Fibroblast of lung (primary cell): Measurements from ENCODE around the gene FADS2. TPM values are rescaled to one million over a fixed set of nuclear protein-coding genes. Genes with fewer than 3 reads are reported as not detected.

ENCODE experiments used
- DNase-seq, 2 donors: peaks; one replicate each; pipeline versions ENCODE4 v3.0.0 to v3.0.0-alpha.2; 2010; ENCODE audit warnings: low read depth in 2 of 2
- H2AFZ ChIP-seq: 2 replicates; pipeline ENCODE4 v1.5.1; 2012; ENCODE audit warnings: low read length, control low read depth, inconsistent platforms
- H3K27ac ChIP-seq: 2 replicates; pipeline ENCODE4 v1.5.1; 2011; ENCODE audit warnings: low read length, control low read depth; ENCODE audit not compliant: insufficient read depth
- H3K27me3 ChIP-seq: 2 replicates; pipeline ENCODE4 v1.5.1; 2011; ENCODE audit warnings: mild to moderate bottlenecking, low read length; ENCODE audit not compliant: control insufficient read depth, insufficient read depth
- H3K36me3 ChIP-seq: 2 replicates; pipeline ENCODE4 v1.5.1; 2011; ENCODE audit warnings: low read length; ENCODE audit not compliant: control insufficient read depth, insufficient read depth
- H3K4me1 ChIP-seq: 2 replicates; pipeline ENCODE4 v1.5.1; 2011; ENCODE audit warnings: low read length; ENCODE audit not compliant: control insufficient read depth, insufficient read depth; ENCODE audit errors: extremely low read depth
- H3K4me2 ChIP-seq: 2 replicates; pipeline ENCODE4 v1.5.1; 2011; ENCODE audit warnings: low read length, control low read depth; ENCODE audit not compliant: insufficient read depth; ENCODE audit errors: extremely low read depth
- H3K4me3 ChIP-seq, 4 experiments: fragments of 200-600 bp in 1 of 4; sonication (generic) in 1 of 4; replicated peaks in 1 of 4; 2 replicates each; pipeline ENCODE4 v1.5.1; 2011 to 2016; ENCODE audit warnings: low read length in 4 of 4, low read depth in 3 of 4, mild to moderate bottlenecking in 3 of 4, control low read depth in 2 of 4, inconsistent platforms in 1 of 4, mixed read lengths in 1 of 4; ENCODE audit not compliant: insufficient read depth in 1 of 4; ENCODE audit errors: control extremely low read depth in 1 of 4
- H3K79me2 ChIP-seq: 2 replicates; pipeline ENCODE4 v1.5.1; 2012; ENCODE audit warnings: mild to moderate bottlenecking, low read length, inconsistent platforms; ENCODE audit not compliant: control insufficient read depth, insufficient read depth
- H3K9ac ChIP-seq: 2 replicates; pipeline ENCODE4 v1.5.1; 2011; ENCODE audit warnings: mild to moderate bottlenecking, low read length, control low read depth; ENCODE audit not compliant: insufficient read depth
- H3K9me3 ChIP-seq: 2 replicates; pipeline ENCODE4 v1.5.1; 2012; ENCODE audit warnings: low read depth, low read length; ENCODE audit not compliant: control insufficient read depth, insufficient read depth
- H4K20me1 ChIP-seq: 2 replicates; pipeline ENCODE4 v1.5.1; 2011; ENCODE audit warnings: low read length; ENCODE audit not compliant: control insufficient read depth, insufficient read depth; ENCODE audit errors: extremely low read depth
- EZH2 ChIP-seq: IDR thresholded peaks from 2 replicates; pipeline ENCODE4 v1.5.1; 2012; ENCODE audit warnings: low read length, control low read depth, mild to moderate bottlenecking; ENCODE audit errors: missing control alignments
- polyA plus RNA-seq, 2 donors: library from polyadenylated mRNA; depleted of rRNA in 1 of 2; stranded (reverse) in 1 of 2; unstranded in 1 of 2; fragments of >200 nt; gene quantifications; 2 replicates each; pipeline ENCODE4 v1.2.1, GENCODE V29; 2011 to 2012; ENCODE audit warnings: missing spikeins in 1 of 2
- total RNA-seq: library from RNA; depleted of rRNA; stranded (reverse); fragments of >200 nt; gene quantifications from 2 replicates; pipeline ENCODE4 v1.2.1, GENCODE V29; 2014
- TF ChIP-seq, protein P1 (sequence below), 2 donors: IDR thresholded peaks in 1 of 2; conservative IDR thresholded peaks in 1 of 2; 1 replicate in 1 of 2; 2 replicates in 1 of 2; pipeline ENCODE4 v1.5.1; 2011 to 2012; ENCODE audit warnings: low read length in 2 of 2, control low read depth in 1 of 2, inconsistent platforms in 1 of 2, low read depth in 1 of 2, mild to moderate bottlenecking in 1 of 2

Gene FADS2
- total and polyA plus RNA-seq, 2 donors (not counting 1 experiment from before 2014, with no cell fraction given) = 418 to 932 TPM

DNA sequence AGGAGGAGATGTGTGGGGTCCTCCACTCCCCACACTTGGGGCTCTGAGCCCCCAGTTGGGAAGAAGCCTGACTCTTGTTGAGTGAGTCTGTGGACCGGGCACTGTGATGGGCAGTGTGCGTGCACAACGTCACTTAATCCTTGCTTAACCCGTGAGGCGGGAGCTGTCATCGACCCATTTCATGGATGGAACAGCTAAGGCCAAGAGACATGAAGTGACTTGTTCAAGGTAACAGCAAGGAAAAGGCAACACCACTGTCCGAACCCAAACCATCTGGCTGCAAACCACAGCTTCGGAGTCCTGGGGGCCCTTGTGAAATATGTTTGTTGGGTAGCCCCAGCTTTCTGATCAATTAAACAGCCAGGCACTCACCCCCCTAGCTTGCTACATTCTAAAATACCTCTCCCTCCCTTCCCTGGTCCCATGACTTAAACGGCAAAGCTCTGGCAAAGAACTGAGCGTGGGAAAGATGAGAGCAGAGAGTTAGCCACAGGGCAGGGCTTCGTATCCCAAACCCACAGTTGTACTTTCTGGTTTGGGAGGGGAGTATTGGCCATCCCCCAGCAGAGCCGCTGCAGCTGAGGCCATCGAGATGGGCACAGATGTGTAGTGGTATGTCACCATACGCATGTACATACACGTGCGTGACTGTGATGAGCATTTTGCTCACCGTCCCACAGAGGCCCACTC is 26.3 kb downstream of the FADS2 start:
- Histone ChIP-seq H3K9me3 (no peaks in the 10 kb centered on the region), H2AFZ (no peak overlapping the region), H3K4me2 (no peak overlapping the region), H3K27ac (no peak overlapping the region), H3K79me2 (no peaks in the 10 kb centered on the region), H3K9ac (no peak overlapping the region), H3K4me1 (no peaks in the 10 kb centered on the region), H3K36me3 (peaks cover 57% of the 10 kb centered on the region), H4K20me1 (no peaks in the 10 kb centered on the region), H3K27me3 (no peaks in the 10 kb centered on the region), H3K4me3 (no peak overlapping the region)
- TF ChIP-seq, protein P1, sequence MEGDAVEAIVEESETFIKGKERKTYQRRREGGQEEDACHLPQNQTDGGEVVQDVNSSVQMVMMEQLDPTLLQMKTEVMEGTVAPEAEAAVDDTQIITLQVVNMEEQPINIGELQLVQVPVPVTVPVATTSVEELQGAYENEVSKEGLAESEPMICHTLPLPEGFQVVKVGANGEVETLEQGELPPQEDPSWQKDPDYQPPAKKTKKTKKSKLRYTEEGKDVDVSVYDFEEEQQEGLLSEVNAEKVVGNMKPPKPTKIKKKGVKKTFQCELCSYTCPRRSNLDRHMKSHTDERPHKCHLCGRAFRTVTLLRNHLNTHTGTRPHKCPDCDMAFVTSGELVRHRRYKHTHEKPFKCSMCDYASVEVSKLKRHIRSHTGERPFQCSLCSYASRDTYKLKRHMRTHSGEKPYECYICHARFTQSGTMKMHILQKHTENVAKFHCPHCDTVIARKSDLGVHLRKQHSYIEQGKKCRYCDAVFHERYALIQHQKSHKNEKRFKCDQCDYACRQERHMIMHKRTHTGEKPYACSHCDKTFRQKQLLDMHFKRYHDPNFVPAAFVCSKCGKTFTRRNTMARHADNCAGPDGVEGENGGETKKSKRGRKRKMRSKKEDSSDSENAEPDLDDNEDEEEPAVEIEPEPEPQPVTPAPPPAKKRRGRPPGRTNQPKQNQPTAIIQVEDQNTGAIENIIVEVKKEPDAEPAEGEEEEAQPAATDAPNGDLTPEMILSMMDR (conservative IDR thresholded peaks at IDR 0.05 in 1 of 2, IDR thresholded peaks at IDR 0.05 in 1 of 2; ENCODE audit: low read depth in 1 of 2, low read length in 2 of 2) = no peak
- no peak for TF ChIP-seq EZH2
- DNase-seq = no peak

DNA sequence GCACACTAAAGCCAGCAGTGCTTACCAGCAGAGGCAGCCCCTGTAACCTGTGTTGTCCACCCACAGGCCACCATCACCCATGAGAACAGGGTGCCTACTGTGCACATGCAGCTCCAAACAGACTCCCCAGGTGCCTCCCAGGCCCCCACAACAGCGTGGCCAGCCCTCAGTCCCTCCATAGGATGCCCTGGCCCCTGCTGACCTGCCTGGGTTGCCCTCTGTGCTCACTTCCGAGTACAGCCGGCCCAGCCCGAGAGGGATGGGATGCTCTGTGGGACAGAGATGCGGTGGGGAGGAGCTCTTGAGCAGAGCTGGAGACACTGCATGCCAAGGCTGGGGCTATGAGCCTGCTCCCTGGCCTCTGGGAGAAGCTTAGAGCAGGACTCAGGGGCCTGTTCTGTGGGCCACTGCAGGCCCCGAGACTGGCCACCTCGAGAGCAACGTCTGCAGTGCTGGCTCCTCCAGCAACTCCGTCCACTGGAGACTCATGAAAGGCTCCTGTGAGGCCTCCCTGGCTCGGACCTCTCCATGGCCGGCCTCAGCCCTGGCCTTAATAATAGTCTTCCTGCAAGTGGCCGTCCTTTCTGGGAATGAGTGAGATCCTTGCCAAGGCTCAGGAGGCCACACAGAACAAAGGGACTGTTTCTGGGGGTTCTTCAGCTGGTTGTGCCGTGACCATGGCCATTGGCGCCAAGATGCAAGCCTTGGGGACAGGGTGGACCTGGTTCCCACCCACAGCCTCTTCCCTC is 27.0 kb downstream of the FADS2 start:
- TF ChIP-seq, protein P1 (conservative IDR thresholded peaks at IDR 0.05 in 1 of 2, IDR thresholded peaks at IDR 0.05 in 1 of 2; ENCODE audit: low read depth in 1 of 2, low read length in 2 of 2) = no peak
- no peak for TF ChIP-seq EZH2
- Histone ChIP-seq H3K4me1 (no peaks in the 10 kb centered on the region), H3K79me2 (no peaks in the 10 kb centered on the region), H3K27me3 (no peaks in the 10 kb centered on the region), H3K9ac (no peak overlapping the region), H4K20me1 (no peaks in the 10 kb centered on the region), H2AFZ (no peak overlapping the region), H3K27ac (no peak overlapping the region), H3K36me3 (peaks cover 61% of the 10 kb centered on the region), H3K4me2 (no peak overlapping the region), H3K9me3 (no peaks in the 10 kb centered on the region), H3K4me3 (no peak overlapping the region)
- no peak for DNase-seq

DNA sequence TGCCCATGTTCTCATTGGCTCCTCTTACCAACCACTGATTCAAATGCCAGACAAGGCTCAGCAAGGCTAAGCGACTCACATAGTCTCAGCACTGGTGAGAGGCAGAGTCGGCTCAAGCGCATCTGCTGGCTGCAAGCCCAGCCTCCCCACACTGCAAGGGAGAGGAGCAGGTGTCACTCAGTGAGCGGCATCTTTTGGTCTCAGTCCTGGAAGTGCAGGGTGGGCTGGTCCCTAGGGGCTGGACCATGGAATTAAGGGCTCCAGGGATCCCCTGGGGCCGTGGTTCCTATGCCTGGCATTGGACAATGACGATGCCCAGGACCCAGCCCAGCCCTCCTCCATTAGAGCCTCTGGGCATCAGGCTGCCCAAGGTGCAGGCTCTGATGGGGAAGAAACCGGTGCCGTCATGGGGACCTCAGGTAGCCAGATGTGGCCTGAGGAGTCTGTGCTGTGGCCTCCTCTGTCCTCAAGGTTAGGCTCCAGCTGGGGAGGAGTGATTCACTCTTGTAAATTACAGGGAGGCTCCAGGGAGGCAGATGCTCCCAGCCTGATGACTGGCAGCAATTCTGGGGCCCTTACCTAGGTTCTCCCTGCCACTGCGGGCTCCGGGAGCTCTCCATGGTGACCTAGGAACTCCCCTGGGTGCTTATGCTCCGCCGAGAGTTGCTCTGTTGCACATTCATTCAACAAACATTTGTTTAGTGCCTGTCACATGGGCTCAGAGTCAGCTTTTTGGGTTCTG is 28.0 kb downstream of the FADS2 start:
- Histone ChIP-seq H3K9ac (no peak overlapping the region), H3K4me3 (no peak overlapping the region), H3K36me3 (peaks cover 58% of the 10 kb centered on the region), H3K4me1 (no peaks in the 10 kb centered on the region), H3K27me3 (no peaks in the 10 kb centered on the region), H2AFZ (no peak overlapping the region), H4K20me1 (no peaks in the 10 kb centered on the region), H3K9me3 (no peaks in the 10 kb centered on the region), H3K27ac (no peak overlapping the region), H3K4me2 (no peak overlapping the region), H3K79me2 (no peaks in the 10 kb centered on the region)
- DNase-seq = no peak
- TF ChIP-seq, protein P1 (conservative IDR thresholded peaks at IDR 0.05 in 1 of 2, IDR thresholded peaks at IDR 0.05 in 1 of 2; ENCODE audit: low read depth in 1 of 2, low read length in 2 of 2) = no peak
- TF ChIP-seq EZH2 = no peak
